HEK293 (cell line): Measurements from ENCODE around the gene RTN4.

Experiments used
- CTCF ChIA-PET: fragments of 350-600 bp; formaldehyde crosslinking; extraction: SDS; loops from one replicate; lab custom pipeline; 2021; ENCODE audit warnings: antibody characterized with exemption; lab: Yijun Ruan, JAX
- POLR2A ChIA-PET: fragments of 300-600 bp; formaldehyde crosslinking; extraction: SDS; loops from one replicate; lab custom pipeline; 2020; ENCODE audit warnings: antibody characterized with exemption, inconsistent platforms; lab: Yijun Ruan, JAX
- H3K27ac ChIP-seq: fragments of 200-500 bp; sonication (Bioruptor generic); 2 replicates; pipeline ENCODE4 v1.5.1; 2014; ENCODE audit warnings: low read depth, low read length, control low read depth, inconsistent platforms; ENCODE audit errors: extremely low read depth
- H3K36me3 ChIP-seq, 2 experiments: fragments of 200-500 bp in 1 of 2; sonication (Bioruptor generic) in 1 of 2; 1 replicate in 1 of 2; 2 replicates in 1 of 2; pipeline ENCODE4 v1.5.1; 2014 to 2017; ENCODE audit warnings: inconsistent platforms in 2 of 2, low read length in 2 of 2; ENCODE audit not compliant: control insufficient read depth in 2 of 2, insufficient read depth in 1 of 2
- H3K4me1 ChIP-seq: fragments of 200-500 bp; sonication (Bioruptor generic); 2 replicates; pipeline ENCODE4 v1.5.1; 2014; ENCODE audit warnings: mild to moderate bottlenecking, low read length, inconsistent platforms; ENCODE audit not compliant: control insufficient read depth, insufficient read depth
- H3K4me3 ChIP-seq: 2 replicates; pipeline ENCODE4 v1.5.1; 2011; ENCODE audit warnings: low read depth, mild to moderate bottlenecking, control low read depth, low read length, moderate library complexity
- H3K9me3 ChIP-seq: fragments of 200-500 bp; sonication (Bioruptor generic); 2 replicates; pipeline ENCODE4 v1.5.1; 2014; ENCODE audit warnings: low read depth, low read length, inconsistent platforms; ENCODE audit not compliant: control insufficient read depth, insufficient read depth
- KLF9 ChIP-seq: fragments of 450-650 bp; formaldehyde crosslinking; IDR thresholded peaks from 2 replicates; pipeline ENCODE4 v1.5.1; 2016; ENCODE audit warnings: missing biosample characterization, missing genetic modification characterization, low read depth
- MEIS1 ChIP-seq: sonication (generic); formaldehyde crosslinking; IDR thresholded peaks from 2 replicates; pipeline ENCODE4 v1.8.1; 2022; ENCODE audit warnings: missing genetic modification reagents, mild to moderate bottlenecking, borderline replicate concordance
- MYNN ChIP-seq: fragments of 450-650 bp; formaldehyde crosslinking; IDR thresholded peaks from 2 replicates; pipeline ENCODE4 v1.5.1; 2016; ENCODE audit warnings: missing biosample characterization, missing genetic modification characterization, borderline replicate concordance
- PBX3 ChIP-seq: sonication (generic); formaldehyde crosslinking; IDR thresholded peaks from 2 replicates; pipeline ENCODE4 v1.8.1; 2022; ENCODE audit warnings: mild to moderate bottlenecking, moderate library complexity, missing genetic modification reagents
- REST ChIP-seq: fragments of 450-650 bp; formaldehyde crosslinking; IDR thresholded peaks from 2 replicates; pipeline ENCODE4 v1.5.1; 2016; ENCODE audit warnings: missing biosample characterization, missing genetic modification characterization
- SETDB1 ChIP-seq: IDR thresholded peaks from one replicate; pipeline ENCODE4 v1.6.1; 2017; ENCODE audit warnings: mild to moderate bottlenecking, low read length, moderate library complexity, mixed read lengths; ENCODE audit not compliant: insufficient read length
- ZBTB48 ChIP-seq: fragments of 450-650 bp; formaldehyde crosslinking; IDR thresholded peaks from 2 replicates; pipeline ENCODE4 v1.5.1; 2016; ENCODE audit warnings: missing biosample characterization, missing genetic modification characterization
- ZNF10 ChIP-seq: fragments of 450-650 bp; formaldehyde crosslinking; IDR thresholded peaks from 2 replicates; pipeline ENCODE4 v1.5.1; 2017; ENCODE audit warnings: missing biosample characterization, missing genetic modification characterization
- ZNF140 ChIP-seq: fragments of 450-650 bp; formaldehyde crosslinking; IDR thresholded peaks from 2 replicates; pipeline ENCODE4 v1.5.1; 2016; ENCODE audit warnings: missing biosample characterization, missing genetic modification characterization
- ZNF169 ChIP-seq: fragments of 450-650 bp; formaldehyde crosslinking; IDR thresholded peaks from 2 replicates; pipeline ENCODE4 v1.5.1; 2016; ENCODE audit warnings: missing biosample characterization, missing genetic modification characterization
- ZNF211 ChIP-seq: fragments of 450-650 bp; formaldehyde crosslinking; IDR thresholded peaks from 2 replicates; pipeline ENCODE4 v1.5.1; 2016; ENCODE audit warnings: low read depth, missing biosample characterization, missing genetic modification characterization
- ZNF214 ChIP-seq: fragments of 450-650 bp; formaldehyde crosslinking; IDR thresholded peaks from 2 replicates; pipeline ENCODE4 v1.5.1; 2017; ENCODE audit warnings: missing biosample characterization, mild to moderate bottlenecking, missing genetic modification characterization, borderline replicate concordance
- ZNF416 ChIP-seq: fragments of 450-650 bp; formaldehyde crosslinking; IDR thresholded peaks from 2 replicates; pipeline ENCODE4 v1.5.1; 2016; ENCODE audit warnings: missing biosample characterization, missing genetic modification characterization
- ZNF473 ChIP-seq: fragments of 450-650 bp; formaldehyde crosslinking; IDR thresholded peaks from 2 replicates; pipeline ENCODE4 v1.5.1; 2017; ENCODE audit warnings: missing biosample characterization, missing genetic modification characterization
- ZNF518A ChIP-seq: fragments of 450-650 bp; formaldehyde crosslinking; conservative IDR thresholded peaks from 2 replicates; pipeline ENCODE4 v1.5.1; 2016; ENCODE audit warnings: low read depth, missing biosample characterization, missing genetic modification characterization
- ZNF623 ChIP-seq: fragments of 450-650 bp; formaldehyde crosslinking; IDR thresholded peaks from 2 replicates; pipeline ENCODE4 v1.5.1; 2016; ENCODE audit warnings: missing biosample characterization, missing genetic modification characterization
- ZNF768 ChIP-seq: fragments of 450-650 bp; formaldehyde crosslinking; IDR thresholded peaks from 2 replicates; pipeline ENCODE4 v1.5.1; 2018; ENCODE audit warnings: missing biosample characterization, mild to moderate bottlenecking, missing genetic modification characterization
- ZSCAN16 ChIP-seq: fragments of 450-650 bp; formaldehyde crosslinking; IDR thresholded peaks from 2 replicates; pipeline ENCODE4 v1.5.1; 2016; ENCODE audit warnings: missing biosample characterization, missing genetic modification characterization

RTN4 gene

GRCh38 chr2:54969295-54969939, 80.8 kb downstream of the RTN4 start:
- no peaks in the 10 kb centered on the region for H3K4me1 ChIP-seq
- ChIA-PET CTCF (interaction anchor here (1.0 to 2.0 kb wide), 2 partner anchors 11 to 199 kb away, joined by 3 to 7 read pairs; no protein-coding TSS in a partner anchor), POLR2A (no interaction called here)
- no peak overlapping the region for H3K27ac ChIP-seq
- TF ChIP-seq ZNF214 (tag by site-specific recombination) (no peak), ZNF140 (tag by site-specific recombination) (no peak), REST (tag by site-specific recombination) (no peak), ZNF10 (tag by site-specific recombination) (no peak), ZNF211 (tag by site-specific recombination) (no peak), MEIS1 (CRISPR knock-in tag) (no peak), ZNF768 (no peak), SETDB1 (no peak), MYNN (tag by site-specific recombination) (no peak), ZNF473 (no peak), ZNF169 (tag by site-specific recombination) (no peak), ZNF623 (tag by site-specific recombination) (no peak), KLF9 (no peak), PBX3 (CRISPR knock-in tag) (no peak), ZBTB48 (no peak), ZSCAN16 (tag by site-specific recombination) (no peak), ZNF518A (tag by site-specific recombination) (no peak), ZNF416 (tag by site-specific recombination) (no peak)
- no peak overlapping the region for H3K4me3 ChIP-seq
- no peaks in the 10 kb centered on the region for H3K9me3 ChIP-seq
- peaks cover 0 to 40% of the 10 kb centered on the region in 2 experiments; a peak in 2 of 3 replicates for H3K36me3 ChIP-seq
